Duodenal mucosa (tissue), 2 donors: ENCODE results near the gene TBC1D5.
"Not testable (repeated sequence)": the region's sequence is repeated elsewhere in the genome, so short reads cannot be mapped to it uniquely, and the experiment has no call there.

Source experiments
- H3K27ac ChIP-seq: one replicate; pipeline ENCODE4 v1.7.0; 2013; ENCODE audit warnings: low read depth, low read length
- H3K27me3 ChIP-seq, 2 donors: one replicate each; pipeline ENCODE4 v1.7.0; 2013; ENCODE audit warnings: low read length in 2 of 2, control low read depth in 1 of 2; ENCODE audit not compliant: insufficient read depth in 2 of 2, control insufficient read depth in 1 of 2
- H3K36me3 ChIP-seq, 2 donors: one replicate each; pipeline ENCODE4 v1.7.0; 2013; ENCODE audit warnings: low read length in 2 of 2, control low read depth in 1 of 2; ENCODE audit not compliant: insufficient read depth in 2 of 2, control insufficient read depth in 1 of 2
- H3K4me1 ChIP-seq, 2 donors: one replicate each; pipeline ENCODE4 v1.7.0; 2013; ENCODE audit warnings: low read length in 2 of 2, control low read depth in 1 of 2; ENCODE audit not compliant: insufficient read depth in 2 of 2, control insufficient read depth in 1 of 2
- H3K4me3 ChIP-seq, 2 donors: one replicate each; pipeline ENCODE4 v1.7.0; 2013; ENCODE audit warnings: low read length in 2 of 2, low read depth in 1 of 2
- H3K9ac ChIP-seq, 2 donors: one replicate each; pipeline ENCODE4 v1.7.0; 2013; ENCODE audit warnings: low read length in 2 of 2, low read depth in 1 of 2
- H3K9me3 ChIP-seq, 2 donors: one replicate each; pipeline ENCODE4 v1.7.0; 2013; ENCODE audit warnings: low read length in 2 of 2, control low read depth in 1 of 2; ENCODE audit not compliant: control insufficient read depth in 1 of 2

Gene TBC1D5

GRCh38 chr3:17411157-17411877, 331.1 kb downstream of the TBC1D5 start:
- Histone ChIP-seq H3K27me3 (no peaks in the 10 kb centered on the region), H3K36me3 (no peaks in the 10 kb centered on the region), H3K4me3 (no peak overlapping the region), H3K27ac (no peak overlapping the region), H3K4me1 (no peaks in the 10 kb centered on the region), H3K9me3 (no peaks in the 10 kb centered on the region), H3K9ac (no peak overlapping the region)

DNA sequence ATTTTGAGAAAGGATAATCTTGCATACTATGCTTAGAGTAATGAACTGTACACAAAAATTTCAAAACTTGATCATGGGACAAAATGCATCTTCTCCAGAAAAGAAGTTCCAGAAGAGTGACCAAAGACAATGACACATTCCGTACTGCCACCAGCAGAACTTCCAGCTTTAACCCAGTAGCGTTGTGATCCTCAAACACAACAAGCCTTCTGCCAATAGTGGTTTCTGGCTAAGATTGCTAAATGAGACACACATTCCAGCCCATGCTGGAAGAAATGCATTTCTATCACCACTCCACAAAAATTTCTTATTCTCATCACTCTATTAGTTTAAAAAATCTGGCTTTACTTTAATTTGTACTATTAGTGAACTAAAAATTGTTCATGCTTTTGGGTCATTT, 334.9 kb downstream of the TBC1D5 start:
- no peaks in the 10 kb centered on the region for H3K27me3 ChIP-seq
- H3K36me3 ChIP-seq: peaks cover 0 to 2% of the 10 kb centered on the region in 2 donors
- H3K27ac ChIP-seq: no peak overlapping the region

DNA sequence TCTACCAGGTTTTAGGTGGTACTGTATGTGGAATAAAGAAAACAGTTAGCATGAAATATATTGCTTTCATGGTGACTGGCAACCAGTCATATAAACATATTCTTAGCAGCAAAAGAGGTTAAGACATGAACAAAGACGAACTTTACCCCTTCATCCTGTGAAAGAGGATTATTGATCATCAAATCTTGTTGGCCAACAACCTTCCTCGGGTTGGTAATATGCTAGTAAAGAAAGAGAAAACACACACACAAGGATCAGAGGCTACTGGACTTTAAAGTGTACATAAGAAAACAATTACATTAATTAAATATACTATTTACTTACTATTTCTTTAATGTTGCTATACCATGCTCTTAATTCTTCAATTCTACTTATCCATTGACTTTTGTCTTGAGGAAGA, 337.9 kb downstream of the TBC1D5 start:
- Histone ChIP-seq H3K4me3 (no peak overlapping the region), H3K9ac (no peak overlapping the region), H3K36me3 (peaks cover 0 to 6% of the 10 kb centered on the region in 2 donors)

More for the DNA sequence above, 334.9 kb downstream of the TBC1D5 start:
- no peaks in the 10 kb centered on the region for H3K4me1 ChIP-seq
- H3K9ac ChIP-seq: no peak overlapping the region
- H3K9me3 ChIP-seq: no peaks in the 10 kb centered on the region
- H3K4me3 ChIP-seq: no peak overlapping the region

DNA sequence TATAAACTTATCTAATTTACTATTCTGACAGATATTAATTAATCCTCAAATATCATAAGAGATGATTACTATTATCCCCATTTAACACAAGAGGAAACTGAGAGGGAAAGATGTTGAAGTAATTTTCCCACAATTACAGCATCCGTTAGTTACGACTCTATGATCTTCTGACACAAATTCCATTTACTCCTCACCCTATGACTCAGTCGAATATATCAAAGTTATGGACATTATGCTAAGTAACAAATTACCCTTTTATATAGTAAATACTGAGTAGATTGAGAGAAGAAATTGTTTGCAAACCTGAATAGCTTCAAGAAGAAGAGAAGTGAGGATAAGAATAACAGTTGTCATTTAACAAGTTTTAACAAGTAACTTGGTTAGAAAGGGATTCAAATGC, 340.0 kb downstream of the TBC1D5 start:
- Histone ChIP-seq H3K27ac (no peak overlapping the region), H3K27me3 (no peaks in the 10 kb centered on the region), H3K36me3 (peaks cover 0 to 7% of the 10 kb centered on the region in 2 donors), H3K4me3 (no peak overlapping the region), H3K4me1 (peaks cover 0 to 5% of the 10 kb centered on the region in 2 donors), H3K9me3 (no peaks in the 10 kb centered on the region), H3K9ac (no peak overlapping the region)

More for the DNA sequence above, 337.9 kb downstream of the TBC1D5 start:
- H3K27ac ChIP-seq: no peak overlapping the region
- H3K4me1 ChIP-seq: peaks cover 0 to 5% of the 10 kb centered on the region in 2 donors
- H3K9me3 ChIP-seq: no peaks in the 10 kb centered on the region
- no peaks in the 10 kb centered on the region for H3K27me3 ChIP-seq

- Histone ChIP-seq H3K9ac (peak overlapping the region in 1 of 2 donors; percentile 16), H3K27ac (no peak overlapping the region), H3K27me3 (no peaks in the 10 kb centered on the region), H3K4me3 (no peak overlapping the region), H3K36me3 (peaks cover 0 to 9% of the 10 kb centered on the region in 2 donors), H3K9me3 (no peaks in the 10 kb centered on the region), H3K4me1 (peaks cover 0 to 5% of the 10 kb centered on the region in 2 donors)
Observed at GRCh38 chr3:17401912-17402311, 340.5 kb downstream of the TBC1D5 start.

GRCh38 chr3:17399586-17399985, 342.8 kb downstream of the TBC1D5 start:
- Histone ChIP-seq H3K4me3 (no peak overlapping the region), H3K9me3 (no peaks in the 10 kb centered on the region), H3K4me1 (peaks cover 0 to 5% of the 10 kb centered on the region in 2 donors), H3K27me3 (no peaks in the 10 kb centered on the region), H3K27ac (no peak overlapping the region), H3K9ac (no peak overlapping the region), H3K36me3 (peaks cover 0 to 9% of the 10 kb centered on the region in 2 donors)

GRCh38 chr3:17398959-17399551, 343.4 kb downstream of the TBC1D5 start:
- H3K9me3 ChIP-seq: no peaks in the 10 kb centered on the region
- peaks cover 0 to 5% of the 10 kb centered on the region in 2 donors for H3K4me1 ChIP-seq
- H3K9ac ChIP-seq: no peak overlapping the region
- no peak overlapping the region for H3K27ac ChIP-seq
- no peaks in the 10 kb centered on the region for H3K27me3 ChIP-seq
- no peak overlapping the region for H3K4me3 ChIP-seq
- H3K36me3 ChIP-seq: peaks cover 0 to 7% of the 10 kb centered on the region in 2 donors

GRCh38 chr3:17396036-17396435, 346.4 kb downstream of the TBC1D5 start:
- H3K36me3 ChIP-seq: peaks cover 0 to 3% of the 10 kb centered on the region in 2 donors
- H3K27me3 ChIP-seq: no peaks in the 10 kb centered on the region
- no peaks in the 10 kb centered on the region for H3K9me3 ChIP-seq
- no peak overlapping the region for H3K27ac ChIP-seq
- no peaks in the 10 kb centered on the region for H3K4me1 ChIP-seq
- no peak overlapping the region for H3K4me3 ChIP-seq
- no peak overlapping the region for H3K9ac ChIP-seq

- Histone ChIP-seq H3K9me3 (no peaks in the 10 kb centered on the region), H3K9ac (no peak overlapping the region), H3K27me3 (no peaks in the 10 kb centered on the region), H3K36me3 (peaks cover 0 to 3% of the 10 kb centered on the region in 2 donors), H3K4me3 (no peak overlapping the region), H3K4me1 (no peaks in the 10 kb centered on the region), H3K27ac (no peak overlapping the region)
Observed at GRCh38 chr3:17394541-17395155, 347.8 kb downstream of the TBC1D5 start.

GRCh38 chr3:17392516-17392915, 349.9 kb downstream of the TBC1D5 start:
- not testable (repeated sequence) for H3K27ac ChIP-seq, H3K36me3 ChIP-seq, H3K9me3 ChIP-seq, H3K4me1 ChIP-seq, H3K4me3 ChIP-seq, H3K9ac ChIP-seq, H3K27me3 ChIP-seq
